GM21528 (cell line): ENCODE measurements around the gene LRRC9.
A peak's percentile ranks its signal among the peaks of the same experiment; 100 is the strongest.
"Not testable (repeated sequence)": the region's sequence is repeated elsewhere in the genome, so short reads cannot be mapped to it uniquely, and the experiment has no call there.

Source experiments
- ATAC-seq: cut with Tn5 transposase; IDR thresholded peaks from one replicate; pipeline ENCODE4 v1.9.1; 2021; ENCODE audit warnings: mild to moderate bottlenecking, moderate library complexity; ENCODE audit not compliant: unreplicated experiment, low FRiP score

The LRRC9 gene

DNA sequence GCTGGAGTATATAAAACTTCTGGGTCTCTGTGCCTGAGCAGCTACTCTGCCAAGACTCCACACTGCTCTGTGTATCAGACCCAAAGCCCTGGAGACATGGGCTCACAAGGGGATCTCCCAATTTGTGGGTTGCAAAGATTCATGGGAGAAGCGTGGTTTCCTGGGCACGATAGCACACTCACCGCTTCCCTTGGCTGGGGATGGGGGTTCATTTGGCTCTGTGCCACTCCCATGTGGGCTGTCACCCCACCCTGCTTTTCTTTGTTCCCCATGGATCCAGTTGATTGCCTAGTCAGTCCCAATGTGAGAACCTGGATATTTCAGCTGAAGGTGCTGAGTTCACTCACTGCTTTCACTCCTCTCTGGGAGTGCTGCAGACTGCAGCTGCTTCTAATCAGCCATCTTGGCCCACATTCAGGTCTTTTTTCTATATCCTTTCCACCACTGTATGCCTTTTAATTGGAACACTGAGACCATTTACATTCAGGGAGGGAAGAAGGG, 131.8 kb downstream of the LRRC9 start:
- ATAC-seq: no peak

DNA sequence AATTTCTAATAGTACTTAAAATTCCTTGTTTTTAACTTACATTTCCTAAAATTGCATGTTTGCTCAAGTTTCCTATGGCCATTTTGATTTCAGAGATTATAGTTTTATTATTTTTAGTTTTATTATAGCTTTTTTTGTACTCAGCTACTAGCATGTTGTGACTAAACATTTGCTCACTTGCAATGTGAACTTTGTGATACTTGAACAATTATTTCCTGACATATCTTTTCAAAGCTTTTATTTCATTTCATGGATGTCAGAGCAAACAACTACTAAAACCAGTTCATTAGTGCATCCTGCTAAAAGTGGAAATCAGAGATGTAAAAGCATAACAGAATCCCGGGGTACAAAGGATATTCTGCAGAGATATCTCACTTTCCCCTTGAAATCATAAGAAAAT, 138.1 kb downstream of the LRRC9 start:
- no peak for ATAC-seq

DNA sequence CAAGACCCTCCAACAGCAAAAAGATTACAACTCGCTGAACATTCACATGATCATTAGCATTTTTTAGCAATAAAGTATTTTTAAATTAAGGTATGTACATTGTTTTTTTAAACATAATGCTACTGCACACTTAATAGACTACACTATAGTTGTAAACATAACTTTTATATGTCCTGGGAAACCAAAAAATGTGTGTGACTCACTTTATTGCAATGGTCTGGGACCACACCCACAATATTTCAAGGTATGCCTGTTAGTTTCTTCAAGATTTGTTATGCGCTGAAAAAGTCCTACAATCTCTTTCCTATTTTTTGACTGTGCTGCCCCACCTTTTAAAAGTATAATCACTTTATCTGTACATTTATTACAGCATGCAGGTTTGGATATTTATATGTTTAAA, 141.4 kb downstream of the LRRC9 start:
- ATAC-seq: no peak

DNA sequence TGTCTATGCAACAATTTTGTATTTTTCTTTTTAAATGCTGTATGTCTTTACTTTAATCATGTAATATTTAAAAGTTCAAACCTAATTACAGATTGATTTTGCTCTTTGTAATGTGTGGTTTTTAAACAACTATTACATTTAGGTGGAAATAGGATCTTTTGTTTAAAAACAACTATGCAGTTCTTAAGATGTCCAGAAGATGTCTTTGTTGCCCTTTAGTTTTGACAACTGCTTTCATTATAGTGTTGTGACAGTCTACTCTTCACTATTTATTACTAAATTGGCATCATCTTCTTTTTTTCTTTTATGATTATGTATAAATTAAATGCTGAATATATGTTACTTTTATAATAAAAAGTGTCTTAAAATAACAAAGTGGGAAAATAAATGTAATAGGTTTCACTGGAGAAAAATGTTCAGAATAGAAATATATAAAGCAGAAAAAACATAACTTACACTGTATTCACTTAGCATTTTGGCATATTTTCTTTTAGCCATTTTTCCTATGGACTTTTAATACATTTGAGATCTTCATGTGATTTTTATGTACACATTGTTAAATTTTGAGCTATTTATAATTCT, 144.6 kb downstream of the LRRC9 start:
- no peak for ATAC-seq

DNA sequence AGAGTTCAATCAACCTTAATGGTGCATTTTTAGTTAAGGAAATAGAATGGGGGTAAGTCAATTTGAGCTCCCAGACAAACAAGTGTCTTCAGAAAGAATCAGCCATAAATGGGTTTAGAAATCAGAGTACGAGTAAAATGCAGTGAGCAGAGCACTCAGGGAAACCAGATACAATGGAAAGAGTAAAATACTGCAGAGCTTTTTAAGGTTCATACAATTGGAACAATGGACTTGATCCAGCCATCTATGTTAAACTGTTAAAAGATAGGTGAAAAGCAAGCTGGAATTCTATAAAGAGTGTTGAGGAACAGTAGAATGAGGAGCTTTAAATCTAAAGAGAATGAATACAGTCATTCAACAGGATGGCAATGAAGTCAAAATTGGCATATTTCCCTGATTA, 147.9 kb downstream of the LRRC9 start:
- ATAC-seq: no peak

DNA sequence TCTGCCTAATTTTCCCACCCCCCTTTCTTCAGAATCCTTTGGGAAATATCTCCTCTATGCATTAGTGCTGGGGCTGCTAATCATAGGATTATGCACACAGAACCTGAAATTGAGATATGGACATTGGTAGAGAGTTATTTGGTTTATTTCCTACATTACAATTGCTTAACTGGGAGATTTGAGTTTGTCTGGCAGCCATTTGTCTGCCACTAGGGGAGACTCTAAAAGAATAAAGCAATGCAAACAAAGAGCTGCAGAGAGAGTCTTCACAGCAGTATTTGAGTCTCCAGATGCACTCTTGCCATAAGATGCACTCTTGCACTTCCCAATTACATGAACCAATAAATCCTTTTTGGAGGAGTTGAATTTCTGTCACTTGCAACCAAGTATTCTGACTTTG, 159.8 kb downstream of the LRRC9 start:
- ATAC-seq: no peak

DNA sequence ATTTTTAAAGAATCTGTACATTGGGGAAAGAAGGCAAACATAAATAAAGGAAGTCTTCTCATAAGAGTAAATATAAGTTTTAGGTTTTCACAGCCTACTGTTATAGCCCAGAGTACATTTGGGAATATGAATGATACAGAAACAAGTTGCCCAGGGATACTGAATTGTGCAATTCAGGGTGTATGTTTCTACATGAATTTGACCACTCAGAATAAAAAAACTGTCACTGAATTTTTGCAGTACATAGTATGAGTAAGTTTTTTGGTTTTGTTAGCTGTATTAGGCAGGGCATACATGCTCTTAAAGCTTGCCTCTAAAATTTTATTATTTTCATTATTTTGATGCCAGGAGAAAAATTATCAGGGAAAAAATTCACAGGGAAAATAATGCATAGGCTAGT, 165.1 kb downstream of the LRRC9 start:
- no peak for ATAC-seq

DNA sequence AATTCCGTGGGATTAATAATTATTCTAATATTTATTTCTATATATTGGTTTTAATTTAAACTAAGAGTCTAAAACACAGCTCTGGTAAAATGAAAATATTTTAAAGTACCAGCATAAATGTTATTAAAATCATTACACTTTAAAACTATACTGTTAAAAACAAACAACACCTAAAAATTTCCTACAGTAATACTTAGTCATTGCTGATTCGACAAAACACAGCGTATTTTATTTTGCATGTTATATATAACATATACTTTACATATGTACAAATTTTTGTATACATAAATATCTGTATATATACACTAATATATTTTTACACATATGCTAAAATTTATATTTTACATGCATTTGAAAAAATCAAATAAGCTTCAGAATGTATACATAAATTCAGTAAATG, 165.7 kb downstream of the LRRC9 start:
- ATAC-seq: no peak

DNA sequence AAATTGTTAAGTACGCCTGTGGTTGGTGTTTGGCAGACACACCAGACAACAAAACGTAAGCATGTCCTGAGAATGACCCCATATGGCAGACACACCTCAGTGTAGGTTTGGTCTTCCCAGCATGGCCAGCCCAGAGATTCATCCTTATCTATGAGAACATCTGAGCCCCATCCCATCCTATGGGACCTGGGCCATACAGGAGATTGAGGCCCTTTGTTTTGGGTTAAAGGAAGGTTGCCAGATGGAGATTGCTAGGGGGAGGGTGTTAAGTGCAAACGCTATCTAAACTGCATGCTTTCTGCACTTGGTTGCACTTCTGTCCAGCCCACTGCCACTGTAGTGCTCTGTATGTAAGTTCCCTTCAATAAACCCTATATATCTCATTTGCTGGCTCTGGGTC, 167.7 kb downstream of the LRRC9 start:
- no peak for ATAC-seq

DNA sequence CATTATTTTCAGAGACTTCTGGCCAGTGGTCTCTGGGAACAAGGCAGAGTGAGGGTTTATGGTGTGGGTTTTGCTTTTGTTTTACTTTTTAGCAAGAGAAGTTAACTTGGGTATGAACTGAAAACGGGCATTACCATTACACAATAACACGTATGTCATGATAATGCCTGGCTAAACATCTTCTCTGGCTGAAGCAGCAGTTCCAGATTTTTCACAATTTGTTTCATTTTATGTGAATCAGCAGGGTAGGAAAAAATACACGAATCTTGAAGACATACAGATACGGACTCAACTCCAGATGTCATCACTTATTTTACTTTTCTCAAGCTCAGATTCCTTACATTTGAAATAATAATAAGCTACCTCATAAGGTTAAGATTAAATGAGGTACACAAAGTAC, 169.3 kb downstream of the LRRC9 start:
- no peak for ATAC-seq

DNA sequence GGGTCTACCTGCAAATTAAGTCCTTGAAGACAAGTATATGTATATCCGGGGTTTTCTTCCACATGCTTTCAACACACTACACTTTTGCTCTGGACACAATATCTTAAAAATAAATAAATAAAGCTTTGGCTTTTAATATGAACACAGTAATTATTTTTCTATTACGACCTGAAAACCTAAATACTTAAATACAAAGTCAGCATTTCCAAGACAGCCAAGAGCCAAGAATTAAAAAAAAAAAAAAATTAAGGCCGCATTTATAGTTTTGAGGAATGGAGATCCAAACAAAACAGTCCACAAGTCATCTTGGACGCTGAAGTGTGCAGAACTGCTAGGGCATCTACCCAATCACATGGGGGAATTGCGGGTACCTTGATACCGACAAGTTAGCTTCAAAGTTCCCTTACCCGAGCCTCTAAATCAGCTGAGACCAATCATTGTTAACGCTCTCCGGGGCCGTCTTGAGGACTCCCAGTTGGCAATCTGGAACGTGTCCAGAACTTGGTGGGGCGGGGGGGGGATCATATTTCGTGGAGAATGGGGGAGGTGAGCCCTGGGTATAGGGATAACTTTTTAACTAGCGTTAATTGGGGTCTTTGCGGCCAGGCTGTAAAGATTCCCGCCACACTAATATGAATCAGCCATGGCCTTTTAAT, 171.0 kb downstream of the LRRC9 start:
- no peak for ATAC-seq

DNA sequence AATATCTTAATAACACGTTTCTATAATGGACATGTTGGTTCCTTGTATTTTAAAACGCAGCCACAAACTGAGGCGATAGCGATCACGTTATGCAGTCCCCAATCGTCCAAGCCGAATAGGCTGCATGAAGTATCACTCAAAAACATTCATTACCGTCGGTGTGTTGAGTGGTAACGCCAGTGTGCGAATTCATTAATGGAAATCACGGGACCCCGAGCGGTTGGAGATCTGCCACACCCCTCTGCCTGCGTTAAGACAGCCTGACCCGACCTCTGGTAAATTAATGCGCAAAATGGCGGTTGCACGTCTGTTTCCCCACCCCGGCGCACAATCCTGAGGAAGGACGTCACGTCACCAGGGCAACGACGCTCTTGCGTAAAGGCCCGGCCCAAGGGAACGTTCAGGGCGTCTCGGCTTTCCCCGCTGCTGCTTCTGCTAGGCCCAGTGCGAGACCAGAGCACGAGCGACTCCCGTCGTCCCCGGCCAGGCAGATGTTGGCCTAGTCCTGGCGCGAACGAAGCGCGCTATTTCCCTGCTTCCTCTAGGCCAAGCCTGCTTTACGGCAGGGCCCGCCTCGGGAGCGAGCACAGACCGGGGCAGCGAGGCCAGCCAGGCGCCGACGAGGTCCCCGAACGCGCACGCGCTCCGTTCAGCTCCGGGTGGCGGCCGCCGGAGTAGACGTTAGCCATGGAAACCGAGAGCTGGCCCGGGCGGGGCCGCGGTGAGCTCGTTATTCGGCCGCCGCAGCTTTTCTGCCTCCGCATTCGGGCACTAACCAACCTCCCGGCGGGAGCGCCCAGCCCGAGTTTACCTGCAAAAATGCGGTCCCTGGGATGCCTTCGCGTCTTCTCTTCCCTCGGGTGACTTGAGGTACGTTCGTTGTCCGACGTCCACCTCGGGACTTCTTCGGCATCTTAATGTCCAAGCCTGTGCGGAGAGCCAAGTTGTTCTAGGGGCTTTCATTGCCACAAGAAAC, 171.9 kb downstream of the LRRC9 start, which contains the start of gene PCNX4:
Gene PCNX4 (plus strand): TSS at position 374 of the 976 bp plus-strand sequence. CDS start 15,716 bp downstream, outside the sequence.
- peak; percentile 99 for ATAC-seq

DNA sequence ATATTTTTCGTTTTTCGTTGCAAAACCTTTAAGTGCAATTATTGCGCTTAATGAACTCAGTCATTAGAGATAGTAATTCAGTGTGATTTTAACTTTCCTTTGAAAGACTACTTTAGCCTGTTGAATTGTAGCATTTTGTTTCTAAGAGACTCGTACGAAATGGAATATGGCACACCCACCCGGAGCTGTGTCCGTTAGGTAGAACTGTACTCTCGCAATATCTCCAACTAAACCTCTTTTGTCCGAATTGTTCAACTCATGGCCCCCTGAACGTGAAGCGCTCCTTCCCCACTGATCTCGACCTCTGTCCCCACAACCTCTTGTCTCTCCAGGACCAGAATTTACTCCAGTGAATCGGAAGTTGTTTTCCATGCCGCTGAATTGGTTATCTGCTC, 172.6 kb downstream of the LRRC9 start:
- no peak for ATAC-seq

DNA sequence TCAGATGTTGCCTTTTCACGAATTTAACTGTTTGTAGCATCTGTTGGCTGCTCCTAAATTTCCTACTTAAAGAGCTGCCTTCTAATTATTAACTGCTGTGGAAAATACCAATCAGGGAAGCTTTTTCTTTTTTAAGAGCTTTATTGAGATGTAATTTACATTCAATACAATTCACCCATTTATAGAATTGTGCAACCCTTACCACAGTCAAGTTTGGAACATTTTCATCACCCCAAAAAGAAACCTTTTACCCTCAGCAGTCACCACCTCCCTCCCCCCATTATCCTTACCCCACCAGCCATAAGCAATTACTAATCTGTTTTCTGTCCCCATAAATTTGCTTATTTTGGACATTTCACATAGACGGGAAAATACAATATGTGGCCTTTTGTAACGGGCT, 173.1 kb downstream of the LRRC9 start:
- ATAC-seq: no peak

DNA sequence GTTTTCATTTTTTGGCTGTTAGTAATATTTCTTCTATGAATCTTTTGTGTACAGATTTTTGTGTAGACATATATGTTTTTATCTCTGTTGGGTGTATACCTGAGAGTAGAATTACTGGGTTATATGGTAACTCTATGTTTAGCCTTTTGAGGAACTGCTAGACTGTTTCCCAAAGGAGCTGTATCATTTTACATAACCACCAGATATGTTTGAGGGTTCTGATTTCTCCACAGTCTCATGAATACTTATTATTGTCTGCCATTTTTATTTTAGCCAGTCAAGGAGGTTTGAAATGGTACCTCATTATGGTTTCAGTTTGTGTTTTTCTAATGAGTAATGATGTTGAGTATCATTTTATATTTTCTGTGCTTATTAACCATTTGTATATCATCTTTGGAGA, 173.7 kb downstream of the LRRC9 start:
- ATAC-seq: no peak

DNA sequence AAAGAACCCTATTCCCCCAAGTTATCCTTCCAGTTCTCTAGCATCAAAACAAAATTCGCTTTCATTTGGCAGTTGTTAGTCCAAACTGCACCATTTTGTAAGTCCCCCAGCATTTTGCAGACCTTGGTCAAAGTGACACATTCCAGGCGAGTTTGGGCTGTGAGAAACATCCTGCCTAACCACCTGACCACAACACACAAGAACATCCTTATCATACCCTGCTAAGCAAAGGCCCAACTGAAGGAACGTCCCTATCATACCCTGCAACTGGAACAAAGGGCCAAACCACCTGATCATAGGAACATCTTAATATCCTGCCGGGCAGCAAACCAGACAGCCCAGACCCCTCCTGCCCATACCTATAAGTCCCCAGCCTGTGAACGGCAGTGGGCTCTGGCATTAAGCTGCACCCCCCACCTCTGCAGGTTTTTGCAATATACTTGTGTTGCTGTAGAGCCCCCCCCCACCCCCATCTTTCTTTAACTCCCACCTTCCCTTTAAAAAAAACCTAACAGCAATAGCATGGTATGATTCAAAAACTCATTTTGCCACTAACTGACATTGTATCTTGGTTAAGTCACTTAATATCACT, 174.5 kb downstream of the LRRC9 start:
- ATAC-seq: no peak

DNA sequence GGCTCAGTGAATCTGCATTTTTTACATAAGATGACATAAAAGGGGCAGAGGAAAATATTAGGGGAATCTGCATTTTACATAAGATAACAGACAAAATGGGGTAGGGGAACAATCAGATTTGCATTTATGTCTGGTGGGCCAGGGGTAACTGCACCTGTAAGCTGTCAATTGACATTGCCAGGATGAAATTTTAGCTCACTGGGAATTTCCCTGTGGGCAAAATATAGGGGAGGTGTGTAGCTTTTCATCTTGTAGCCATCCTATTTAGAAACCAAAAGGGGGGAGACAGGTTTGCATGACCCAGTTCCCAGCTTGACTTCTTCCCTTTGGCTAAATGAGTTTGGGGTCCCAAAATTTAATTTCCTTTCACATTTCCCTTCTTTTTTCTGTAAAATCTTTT, 175.3 kb downstream of the LRRC9 start:
- ATAC-seq: no peak

DNA sequence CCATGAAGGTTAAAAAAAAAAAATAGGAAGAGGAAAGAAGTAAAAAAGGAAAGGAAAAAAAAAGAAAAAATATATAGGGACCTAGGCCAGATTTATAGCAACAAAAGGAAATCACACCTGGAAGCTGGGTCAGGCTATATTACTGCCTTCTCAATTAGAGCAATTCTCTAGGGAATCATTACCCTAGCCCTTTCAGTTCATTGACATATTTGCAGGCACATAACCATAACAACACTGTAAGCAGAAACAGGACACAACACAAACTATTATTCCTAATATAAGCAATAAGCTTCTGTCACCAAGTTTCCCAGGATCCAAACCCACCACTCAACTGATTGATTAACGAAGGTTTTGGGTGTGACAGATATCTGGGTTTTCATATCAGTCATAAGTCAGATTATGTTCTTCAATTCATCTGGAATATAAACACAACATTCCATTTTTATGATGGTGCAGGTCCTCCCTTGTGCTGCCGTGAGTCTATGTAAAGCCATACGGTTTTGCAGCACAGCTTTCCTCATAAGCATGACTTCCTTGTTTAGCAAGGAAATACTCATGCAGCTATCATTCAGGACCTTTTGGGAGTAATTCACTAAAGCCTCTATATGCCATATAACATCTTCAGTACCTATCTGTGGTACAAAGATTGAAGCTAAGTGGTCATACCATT, 176.0 kb downstream of the LRRC9 start:
- ATAC-seq: no peak

DNA sequence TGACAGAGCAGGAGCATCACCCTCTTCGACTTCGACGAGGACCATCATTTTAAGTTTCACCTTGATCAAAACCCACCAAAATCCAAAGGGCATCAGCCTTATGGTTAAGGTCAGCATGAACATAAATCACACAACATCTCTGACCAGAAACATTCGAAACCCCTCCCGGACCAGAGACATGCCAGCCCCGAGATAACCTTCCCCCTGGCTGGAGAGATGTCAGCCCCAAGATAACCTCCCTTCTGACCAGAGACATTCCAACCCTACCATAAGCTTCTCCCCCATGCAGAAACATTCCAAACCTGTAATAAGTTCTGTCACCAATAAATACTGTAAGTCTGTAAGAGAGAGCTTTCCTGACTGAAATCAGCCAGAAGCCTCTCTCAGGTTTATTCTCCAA, 178.0 kb downstream of the LRRC9 start:
- no peak for ATAC-seq

DNA sequence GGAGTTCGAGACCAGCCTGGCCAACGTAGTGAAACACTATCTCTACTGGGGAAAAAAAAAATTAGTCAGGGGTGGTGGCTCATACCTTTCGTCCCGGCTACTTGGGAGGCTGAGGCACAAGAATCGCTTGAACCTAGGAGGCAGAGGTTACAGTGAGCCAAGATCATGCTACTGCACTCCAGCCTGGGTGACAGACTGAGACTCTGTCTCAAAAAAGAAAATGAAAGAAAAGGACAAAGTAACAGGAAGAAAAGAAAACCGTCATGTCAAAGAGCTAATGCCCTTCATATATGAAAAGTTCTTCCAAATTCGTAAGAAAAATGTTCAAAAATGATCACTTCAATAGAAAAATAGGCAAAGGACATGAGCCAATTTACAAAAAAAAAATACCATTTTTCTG, 179.9 kb downstream of the LRRC9 start:
- ATAC-seq: not testable (repeated sequence)
